Activated CD4-positive, alpha-beta T cell treated with anti-CD3 and anti-CD28 coated beads, Interleukin-2, amount 50 U/mL, for 4 hours (primary cell): ENCODE results near the gene CCDC93.
"Not testable (repeated sequence)": the region's sequence is repeated elsewhere in the genome, so short reads cannot be mapped to it uniquely, and the experiment has no call there.

Experiments
- DNase-seq, 2 experiments: peaks; one replicate each; pipeline ENCODE4 v3.0.0-alpha.2; 2020

CCDC93 gene

DNA sequence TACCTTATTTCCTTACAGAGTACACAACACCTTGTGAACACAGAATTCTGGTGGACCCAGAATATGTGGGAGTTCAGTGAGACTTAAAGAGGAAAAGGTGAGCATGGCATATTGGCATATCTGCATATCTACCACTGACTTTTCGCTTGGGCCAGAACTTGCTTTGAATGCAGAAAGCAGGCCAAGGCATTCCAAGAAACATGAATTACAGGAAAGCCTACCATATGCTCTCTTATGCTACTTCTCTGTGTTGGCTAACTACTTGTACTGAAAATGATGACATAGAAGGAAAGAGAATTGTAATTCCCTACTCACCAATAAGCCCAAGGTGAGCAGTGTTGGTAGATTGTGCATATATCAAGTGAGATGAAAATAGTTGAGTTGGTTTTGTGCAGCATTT lies 31.4 kb upstream of the CCDC93 start:
- no peak for DNase-seq

DNA sequence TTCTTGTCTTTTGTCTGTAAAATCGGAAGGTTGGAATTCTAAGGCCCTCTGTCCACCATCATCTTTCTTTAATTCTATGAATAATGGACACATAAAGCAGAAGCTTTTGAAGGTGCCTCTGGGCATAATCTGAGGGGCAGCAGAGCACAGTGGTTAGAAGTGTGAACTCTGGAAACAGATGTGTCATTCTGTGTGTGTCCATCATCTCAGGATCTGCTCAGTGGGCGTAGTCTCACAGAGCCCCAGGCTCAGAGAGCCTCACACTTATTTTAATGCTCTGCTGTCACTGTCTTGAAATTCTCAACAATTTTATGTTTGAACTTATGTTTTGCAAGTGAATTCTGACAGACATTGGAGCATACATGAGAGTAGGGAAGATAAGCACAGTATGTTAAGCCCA lies 31.0 kb upstream of the CCDC93 start:
- no peak for DNase-seq

GRCh38 chr2:118044103-118044716 lies 30.3 kb upstream of the CCDC93 start:
- no peak for DNase-seq

- no peak for DNase-seq
Measured at GRCh38 chr2:118040891-118041290, 27.0 kb upstream of the CCDC93 start.

- DNase-seq = peak; percentile 16 to 27
Measured at GRCh38 chr2:118032169-118033013, 18.5 kb upstream of the CCDC93 start.

DNA sequence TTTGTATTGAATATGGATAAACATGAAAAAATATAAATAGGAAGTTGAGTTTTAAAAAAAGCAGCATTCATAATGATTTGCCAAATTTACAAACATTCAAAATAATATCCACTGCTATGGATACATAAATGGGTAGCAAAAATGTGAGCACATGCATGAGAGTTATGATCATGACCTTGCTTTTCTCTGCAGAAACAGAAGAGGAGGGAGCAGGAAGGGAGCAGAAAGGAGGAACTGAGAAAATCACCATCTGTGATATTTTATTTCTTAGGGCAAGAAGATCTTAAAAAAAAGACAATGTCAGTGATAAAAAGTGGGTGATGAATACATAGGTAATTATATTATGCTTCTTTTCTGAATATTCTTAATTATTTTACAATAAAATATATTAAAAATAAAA lies 17.7 kb upstream of the CCDC93 start:
- no peak for DNase-seq

GRCh38 chr2:118029025-118029424 lies 15.2 kb upstream of the CCDC93 start:
- no peak for DNase-seq

DNA sequence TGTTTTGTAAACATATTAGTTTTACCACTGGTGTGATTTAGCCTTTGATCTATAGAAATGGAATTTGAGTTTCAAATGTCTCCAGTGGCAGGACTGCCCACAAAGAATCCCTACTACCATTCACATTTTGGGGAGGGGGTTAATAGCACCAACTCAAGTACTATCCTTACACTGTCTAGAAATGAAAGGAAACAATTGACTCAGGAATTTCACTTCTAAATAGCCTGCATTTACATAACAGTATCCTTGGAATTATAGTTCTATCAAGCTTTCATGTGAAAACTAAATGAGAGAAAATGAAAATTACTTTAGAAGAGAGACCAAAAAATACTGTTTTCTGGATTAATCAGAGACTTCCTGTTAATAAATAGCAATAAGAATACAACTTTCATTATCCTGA lies 7.5 kb upstream of the CCDC93 start:
- DNase-seq = no peak

DNA sequence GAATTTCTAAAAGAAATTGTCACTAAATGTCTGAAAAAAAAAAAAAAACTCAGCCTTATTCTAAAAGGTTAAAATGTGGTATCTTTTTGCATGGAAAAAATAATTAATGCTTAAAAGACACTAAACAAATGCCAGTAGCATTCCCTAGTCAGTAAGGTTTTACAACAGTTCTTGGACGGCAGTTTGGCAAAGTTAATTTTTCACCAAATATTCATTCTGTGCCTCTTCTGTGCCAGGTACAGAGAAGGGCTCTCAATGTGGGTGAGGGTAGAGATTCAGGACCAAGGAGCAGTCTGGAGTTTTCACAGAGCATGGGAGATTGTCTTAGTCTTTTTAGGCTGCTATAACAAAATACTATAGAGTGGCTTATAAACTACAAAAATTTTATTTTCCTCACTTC lies 6.0 kb upstream of the CCDC93 start:
- DNase-seq = no peak

- DNase-seq = no peak
Measured at GRCh38 chr2:118016911-118017310, 3.0 kb upstream of the CCDC93 start.

GRCh38 chr2:118015761-118016160 lies 1.9 kb upstream of the CCDC93 start:
- DNase-seq = not testable (repeated sequence)

- DNase-seq = peak in 1 of 2 experiments; percentile 8
Measured at GRCh38 chr2:118014492-118014824, 588 bp upstream of the CCDC93 start.

DNA sequence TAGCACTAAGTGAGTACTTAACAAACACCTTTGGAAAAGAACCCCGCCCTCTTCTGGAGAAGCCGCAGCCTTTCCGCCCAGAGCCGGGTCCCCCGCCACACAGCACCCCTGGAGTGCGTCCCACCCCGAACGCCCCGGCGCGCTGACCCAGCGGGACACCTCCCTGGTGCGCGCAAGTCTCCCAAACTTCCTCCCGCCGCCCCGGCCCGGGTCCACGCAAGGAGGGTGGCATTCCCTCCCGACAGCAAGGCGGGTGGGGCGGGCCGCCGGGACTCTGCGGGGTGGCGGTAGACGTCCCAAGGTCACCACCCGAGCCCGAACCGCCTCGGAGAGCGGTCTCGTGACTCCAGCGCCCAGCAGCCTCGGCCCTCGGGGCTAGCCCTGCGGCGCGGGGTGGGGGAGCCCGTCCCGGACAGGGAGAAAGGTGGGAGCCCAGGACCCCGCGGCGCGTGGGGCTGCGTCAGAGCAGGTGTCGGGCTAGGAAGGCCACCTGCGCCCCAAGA lies 598 bp downstream of the CCDC93 start:
- DNase-seq = peak in 1 of 2 experiments; percentile 2

GRCh38 chr2:118012778-118013177 lies 1.1 kb downstream of the CCDC93 start:
- no peak for DNase-seq

DNA sequence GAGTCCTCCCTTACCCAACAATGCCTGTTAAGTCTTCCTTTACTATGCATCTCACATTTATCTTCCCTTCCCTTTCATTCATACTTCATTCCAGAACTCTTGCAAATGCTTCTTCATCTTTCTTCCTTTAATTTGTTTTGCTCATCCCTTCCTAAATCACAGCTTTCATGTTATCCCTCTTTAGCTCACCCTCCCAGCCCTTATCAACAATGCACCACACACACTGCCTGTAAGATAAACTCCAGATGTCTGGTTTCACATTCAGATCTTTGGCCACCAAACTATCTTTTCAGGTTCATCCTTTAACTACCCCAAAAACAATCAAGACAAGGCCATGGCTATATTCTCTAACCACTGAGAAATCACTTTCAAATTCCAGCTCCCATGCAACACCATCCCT lies 3.4 kb downstream of the CCDC93 start:
- DNase-seq = no peak

DNA sequence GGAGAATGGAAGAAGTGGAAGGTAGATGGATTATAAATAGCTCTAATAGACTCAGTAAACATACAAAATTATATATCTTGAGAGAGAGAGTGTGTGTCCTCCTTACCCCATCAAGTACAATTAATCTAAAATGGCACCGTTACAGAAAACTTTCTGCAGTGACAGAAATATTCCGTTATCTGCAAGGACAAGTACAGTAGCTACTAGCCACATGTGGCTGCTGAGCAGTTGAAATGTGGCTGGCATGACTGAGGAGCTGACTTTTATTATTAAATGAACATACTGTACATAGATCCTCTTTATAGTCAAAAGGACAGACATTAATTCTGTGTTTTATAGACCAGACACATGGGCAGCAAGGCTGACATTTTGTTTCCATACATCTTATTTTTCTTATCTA lies 7.0 kb downstream of the CCDC93 start:
- DNase-seq = no peak

- no peak for DNase-seq
Measured at GRCh38 chr2:118006326-118006725, 7.5 kb downstream of the CCDC93 start.

DNA sequence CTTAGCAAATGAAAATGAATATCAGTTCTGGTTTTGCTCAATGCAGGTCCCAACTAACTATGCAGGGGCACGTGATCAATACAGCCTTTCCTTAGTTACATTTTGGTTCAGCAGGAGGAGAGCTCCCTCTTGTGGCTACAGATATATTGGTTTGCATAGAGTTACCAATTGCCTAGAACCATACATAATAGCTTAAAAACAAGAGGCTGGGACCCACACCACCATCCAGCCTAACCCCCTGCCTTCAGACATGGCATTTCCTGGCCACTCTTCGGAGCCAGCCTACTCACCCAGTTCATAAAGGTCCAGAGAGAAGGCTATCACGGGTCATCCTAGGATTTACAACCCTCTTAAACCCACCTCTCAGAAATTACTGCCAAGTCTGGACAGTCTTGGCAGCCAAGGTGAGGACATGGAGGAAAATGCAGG lies 10.5 kb downstream of the CCDC93 start:
- peak; percentile 12 to 28 for DNase-seq

DNA sequence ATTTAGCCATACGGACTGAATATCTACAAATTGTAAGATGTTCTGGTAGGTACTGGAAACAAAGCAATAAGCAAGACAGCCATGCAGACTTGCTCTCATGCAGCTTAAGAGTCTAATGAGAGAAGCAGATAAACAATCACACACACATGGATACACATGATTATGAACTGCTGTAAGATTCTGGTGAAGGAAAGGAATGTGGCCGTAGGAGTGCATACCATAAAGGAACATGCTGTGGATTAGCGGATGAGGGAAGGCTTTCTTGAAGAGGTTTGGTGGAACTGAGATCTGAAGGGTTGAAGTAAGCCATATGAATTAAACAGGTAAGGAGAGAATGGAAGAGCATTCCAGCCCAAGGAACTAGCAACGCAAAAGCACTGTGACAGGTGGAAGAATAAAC lies 13.8 kb downstream of the CCDC93 start:
- DNase-seq = no peak

- no peak for DNase-seq
Measured at GRCh38 chr2:117997872-117998454, 15.9 kb downstream of the CCDC93 start.

GRCh38 chr2:117996525-117996924 lies 17.3 kb downstream of the CCDC93 start:
- DNase-seq = no peak

DNA sequence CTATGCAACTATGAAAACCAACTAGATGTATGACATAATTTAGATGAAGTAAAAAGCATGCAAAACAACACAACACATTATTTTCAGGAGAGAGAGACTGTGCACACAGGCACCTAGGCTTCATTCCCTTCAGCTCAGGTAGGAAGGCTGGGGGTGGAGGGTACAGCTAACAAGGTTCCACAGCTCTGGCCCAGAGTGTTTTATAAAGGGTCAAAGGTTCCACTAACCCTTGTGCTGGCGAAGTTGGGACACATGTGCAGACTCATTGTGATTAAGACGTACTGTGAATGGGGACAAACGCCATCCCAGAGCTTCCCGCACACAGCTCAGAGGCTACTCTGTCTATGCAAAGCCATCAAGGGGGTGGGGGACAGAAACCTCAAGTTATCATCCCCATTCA lies 19.1 kb downstream of the CCDC93 start:
- DNase-seq = no peak

DNA sequence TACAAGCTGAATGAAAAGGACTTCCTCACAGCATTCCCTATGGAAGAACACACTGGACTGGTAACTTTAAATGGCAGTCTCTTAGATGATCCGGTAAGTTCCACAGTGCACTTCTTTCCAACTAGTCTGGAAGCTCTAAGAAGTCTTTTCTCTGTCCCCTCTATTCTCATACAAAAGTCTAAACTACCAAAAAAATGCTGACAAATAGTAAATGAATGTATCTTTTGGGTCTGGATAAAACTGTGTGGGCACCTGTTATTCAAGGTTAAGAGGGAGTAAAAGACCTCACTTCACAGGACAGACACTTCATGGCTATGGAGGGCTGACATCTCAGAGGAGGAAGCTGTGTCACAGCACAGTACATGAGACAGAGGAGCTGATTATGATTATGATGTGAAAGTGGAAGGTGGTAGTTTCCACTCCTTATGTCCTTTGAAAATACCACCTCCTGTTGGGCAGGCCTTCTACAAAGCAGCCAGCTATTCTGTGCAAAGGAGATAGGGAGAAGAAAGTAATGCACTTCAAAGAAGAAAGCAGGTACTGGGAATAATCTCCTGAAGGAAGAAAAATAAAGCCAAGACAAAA lies 23.9 kb downstream of the CCDC93 start:
- no peak for DNase-seq

GRCh38 chr2:117987121-117987520 lies 26.7 kb downstream of the CCDC93 start:
- no peak for DNase-seq
